Neural cell (in vitro differentiated cells): ENCODE results near the gene SET. TPM values are rescaled to one million over a fixed set of nuclear protein-coding genes. Genes with fewer than 3 reads are reported as not detected.

Experiments
- H2AFZ ChIP-seq: fragments of 200-600, 300-800 bp; sonication (generic), shearing (Covaris generic); 2 replicates; pipeline ENCODE4 v1.6.0; 2014; ENCODE audit warnings: low read depth, mild to moderate bottlenecking, antibody characterized with exemption, low read length, moderate library complexity
- H3F3A ChIP-seq: fragments of 200-600 bp; shearing (Covaris generic); 2 replicates; pipeline ENCODE4 v1.6.1; 2016; ENCODE audit warnings: mild to moderate bottlenecking, moderate library complexity, mixed read lengths, antibody characterized with exemption, low read length; ENCODE audit not compliant: insufficient read depth, poor library complexity, severe bottlenecking
- H3K27ac ChIP-seq: fragments of 200-600, 300-800 bp; sonication (generic), shearing (Covaris generic); 2 replicates; pipeline ENCODE4 v1.5.1; 2014; ENCODE audit warnings: mild to moderate bottlenecking, low read length, moderate library complexity
- H3K27me3 ChIP-seq: fragments of 300-800, 200-600 bp; sonication (generic), shearing (Covaris generic); 2 replicates; pipeline ENCODE4 v1.6.0; 2014; ENCODE audit warnings: mild to moderate bottlenecking, low read depth, low read length, moderate library complexity; ENCODE audit not compliant: insufficient read depth
- H3K36me3 ChIP-seq: fragments of 300-800, 200-600 bp; sonication (generic), shearing (Covaris generic); 2 replicates; pipeline ENCODE4 v1.5.1; 2014; ENCODE audit warnings: mild to moderate bottlenecking, antibody characterized with exemption, low read length, moderate library complexity; ENCODE audit not compliant: insufficient read depth
- H3K4me2 ChIP-seq: fragments of 300-800, 200-600 bp; sonication (generic), shearing (Covaris generic); 2 replicates; pipeline ENCODE4 v1.6.0; 2014; ENCODE audit warnings: mild to moderate bottlenecking, low read length
- H3K4me3 ChIP-seq: fragments of 300-800, 200-600 bp; sonication (generic), shearing (Covaris generic); 2 replicates; pipeline ENCODE4 v1.5.1; 2014; ENCODE audit warnings: mild to moderate bottlenecking, low read length, moderate library complexity
- H3K79me2 ChIP-seq: fragments of 200-600 bp; shearing (Covaris generic); replicated peaks from 2 replicates; pipeline ENCODE4 v1.6.0; 2014; ENCODE audit warnings: mild to moderate bottlenecking, low read length, moderate library complexity; ENCODE audit not compliant: insufficient read depth
- H3K9ac ChIP-seq: fragments of 300-800, 200-600 bp; sonication (generic), shearing (Covaris generic); 2 replicates; pipeline ENCODE4 v1.6.1; 2016; ENCODE audit warnings: mild to moderate bottlenecking, low read length, mixed read lengths
- H3K9me2 ChIP-seq: fragments of 200-600 bp; shearing (Covaris generic); 2 replicates; pipeline ENCODE4 v1.6.1; 2016; ENCODE audit warnings: mild to moderate bottlenecking, low read length, mixed read lengths; ENCODE audit not compliant: insufficient read depth
- H3K9me3 ChIP-seq: fragments of 200-600, 300-800 bp; sonication (generic), shearing (Covaris generic); 2 replicates; pipeline ENCODE4 v1.6.1; 2016; ENCODE audit warnings: mild to moderate bottlenecking, mixed run types, low read length, moderate library complexity, mixed read lengths
- H4K20me1 ChIP-seq: fragments of 200-600 bp; shearing (Covaris generic); 2 replicates; pipeline ENCODE4 v1.6.1; 2016; ENCODE audit warnings: mild to moderate bottlenecking, mixed run types; ENCODE audit not compliant: insufficient read depth
- CTCF ChIP-seq: fragments of 450-650 bp; IDR thresholded peaks from 2 replicates; pipeline ENCODE4 v1.5.1; 2014; ENCODE audit warnings: antibody characterized with exemption, mild to moderate bottlenecking, moderate library complexity; ENCODE audit not compliant: poor library complexity, severe bottlenecking
- EP300 ChIP-seq: fragments of 450-650 bp; conservative IDR thresholded peaks from 2 replicates; pipeline ENCODE4 v1.6.1; 2014; ENCODE audit warnings: antibody characterized with exemption, mild to moderate bottlenecking, moderate library complexity; ENCODE audit not compliant: poor library complexity, severe bottlenecking
- EZH2 ChIP-seq: fragments of 200-600, 300-800 bp; shearing (Covaris generic), sonication (generic); IDR thresholded peaks from 2 replicates; pipeline ENCODE4 v1.6.1; 2014; ENCODE audit warnings: antibody characterized with exemption, low read length, borderline replicate concordance, mild to moderate bottlenecking; ENCODE audit not compliant: insufficient read depth, poor library complexity, severe bottlenecking
- MXI1 ChIP-seq: fragments of 450-650 bp; conservative IDR thresholded peaks from 2 replicates; pipeline ENCODE4 v1.6.1; 2014; ENCODE audit warnings: antibody characterized with exemption, mild to moderate bottlenecking; ENCODE audit not compliant: poor library complexity, severe bottlenecking
- POLR2AphosphoS5 ChIP-seq: IDR thresholded peaks from 2 replicates; pipeline ENCODE4 v1.6.1; 2012
- RAD21 ChIP-seq: fragments of 450-650 bp; conservative IDR thresholded peaks from 2 replicates; pipeline ENCODE4 v1.6.1; 2014; ENCODE audit warnings: antibody characterized with exemption, mild to moderate bottlenecking, moderate library complexity
- REST ChIP-seq: IDR thresholded peaks from 2 replicates; pipeline ENCODE4 v1.6.1; 2012; ENCODE audit warnings: borderline replicate concordance
- SMC3 ChIP-seq: fragments of 450-650 bp; conservative IDR thresholded peaks from 2 replicates; pipeline ENCODE4 v1.6.1; 2014; ENCODE audit warnings: antibody characterized with exemption, mild to moderate bottlenecking, moderate library complexity; ENCODE audit not compliant: poor library complexity
- TAF1 ChIP-seq: IDR thresholded peaks from 2 replicates; pipeline ENCODE4 v1.6.1; 2012; ENCODE audit warnings: low read depth
- polyA plus RNA-seq: library from polyadenylated mRNA; depleted of rRNA; stranded (reverse); fragments of >200 nt; gene quantifications from 2 replicates; pipeline ENCODE4 v1.2.3, GENCODE V29; 2014

Gene SET
- polyA plus RNA-seq, 1 donor from 2014 or later, result 855 TPM

- no peaks in the 10 kb centered on the region for H3K9me3 ChIP-seq
- no peaks in the 10 kb centered on the region for H3F3A ChIP-seq
- H3K4me3 ChIP-seq, result no peak overlapping the region
- H3K9me2 ChIP-seq, result no peaks in the 10 kb centered on the region
- H4K20me1 ChIP-seq, result no peaks in the 10 kb centered on the region
- no peak overlapping the region for H3K27ac ChIP-seq
- no peaks in the 10 kb centered on the region for H3K27me3 ChIP-seq
- H3K9ac ChIP-seq, result no peak overlapping the region
- no peak overlapping the region for H2AFZ ChIP-seq
- TF ChIP-seq CTCF (no peak), EZH2 (no peak), MXI1 (no peak), POLR2AphosphoS5 (no peak), REST (no peak), RAD21 (no peak), SMC3 (no peak), EP300 (no peak), TAF1 (no peak)
- no peaks in the 10 kb centered on the region for H3K36me3 ChIP-seq
- H3K79me2 ChIP-seq, result no peaks in the 10 kb centered on the region
- no peak overlapping the region for H3K4me2 ChIP-seq
Observed at GRCh38 chr9:128713411-128713780, 24.4 kb downstream of the SET start.

- no peak overlapping the region for H3K4me2 ChIP-seq
- no peaks in the 10 kb centered on the region for H3F3A ChIP-seq
- H4K20me1 ChIP-seq, result no peaks in the 10 kb centered on the region
- TF ChIP-seq REST (no peak), SMC3 (no peak), POLR2AphosphoS5 (no peak), EZH2 (no peak), EP300 (no peak), CTCF (no peak), TAF1 (no peak), MXI1 (no peak), RAD21 (no peak)
- H3K9me2 ChIP-seq, result no peaks in the 10 kb centered on the region
- no peaks in the 10 kb centered on the region for H3K27me3 ChIP-seq
- no peak overlapping the region for H3K27ac ChIP-seq
- no peak overlapping the region for H3K4me3 ChIP-seq
- no peak overlapping the region for H3K9ac ChIP-seq
- H3K9me3 ChIP-seq, result no peaks in the 10 kb centered on the region
- H3K36me3 ChIP-seq, result no peaks in the 10 kb centered on the region
- H2AFZ ChIP-seq, result no peak overlapping the region
- no peaks in the 10 kb centered on the region for H3K79me2 ChIP-seq
Observed at GRCh38 chr9:128713941-128714573, 25.0 kb downstream of the SET start.
